ENCODE measurements around the gene UNC13B.

DNA sequence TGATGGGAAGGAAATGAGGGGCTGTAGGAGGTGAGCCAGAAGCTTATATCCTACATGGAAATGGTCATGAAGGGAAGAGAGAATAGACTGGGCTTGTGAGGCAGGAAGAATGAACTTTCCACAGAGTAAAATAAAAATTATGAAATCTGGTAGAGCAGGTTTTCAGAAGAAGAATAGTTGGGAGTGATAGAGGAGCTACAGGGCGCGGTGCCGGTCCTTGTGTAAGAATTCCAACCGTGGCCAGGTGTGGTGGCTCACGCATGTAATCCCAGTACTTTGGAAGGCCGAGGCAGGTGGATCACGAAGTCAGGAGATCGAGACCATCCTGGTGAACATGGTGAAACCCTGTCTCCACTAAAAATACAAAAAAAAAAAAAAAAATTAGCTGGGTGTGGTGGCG is 8.9 kb upstream of the UNC13B start:
- TF ChIP-seq, protein P1, sequence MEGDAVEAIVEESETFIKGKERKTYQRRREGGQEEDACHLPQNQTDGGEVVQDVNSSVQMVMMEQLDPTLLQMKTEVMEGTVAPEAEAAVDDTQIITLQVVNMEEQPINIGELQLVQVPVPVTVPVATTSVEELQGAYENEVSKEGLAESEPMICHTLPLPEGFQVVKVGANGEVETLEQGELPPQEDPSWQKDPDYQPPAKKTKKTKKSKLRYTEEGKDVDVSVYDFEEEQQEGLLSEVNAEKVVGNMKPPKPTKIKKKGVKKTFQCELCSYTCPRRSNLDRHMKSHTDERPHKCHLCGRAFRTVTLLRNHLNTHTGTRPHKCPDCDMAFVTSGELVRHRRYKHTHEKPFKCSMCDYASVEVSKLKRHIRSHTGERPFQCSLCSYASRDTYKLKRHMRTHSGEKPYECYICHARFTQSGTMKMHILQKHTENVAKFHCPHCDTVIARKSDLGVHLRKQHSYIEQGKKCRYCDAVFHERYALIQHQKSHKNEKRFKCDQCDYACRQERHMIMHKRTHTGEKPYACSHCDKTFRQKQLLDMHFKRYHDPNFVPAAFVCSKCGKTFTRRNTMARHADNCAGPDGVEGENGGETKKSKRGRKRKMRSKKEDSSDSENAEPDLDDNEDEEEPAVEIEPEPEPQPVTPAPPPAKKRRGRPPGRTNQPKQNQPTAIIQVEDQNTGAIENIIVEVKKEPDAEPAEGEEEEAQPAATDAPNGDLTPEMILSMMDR (IDR thresholded peaks at IDR 0.05; ENCODE audit: extremely low read depth in 1 of 2, insufficient read depth in 1 of 2, low read depth in 1 of 2, low read length in 2 of 2): no peak
- TF ChIP-seq POLR2A (IDR thresholded peaks at IDR 0.05; ENCODE audit: low read depth, low read length) (no peak), POLR2AphosphoS5 (IDR thresholded peaks at IDR 0.05; ENCODE audit: insufficient read depth, low read depth, low read length) (no peak), EZH2 (IDR thresholded peaks at IDR 0.05; ENCODE audit: borderline replicate concordance, low read depth, low read length, severe bottlenecking) (no peak)

Data from endothelial cell of umbilical vein (primary cell).